Sciatic nerve (tissue), 2 donors: ENCODE results near the gene GIT1. TPM values are rescaled to one million over a fixed set of nuclear protein-coding genes. Genes with fewer than 3 reads are reported as not detected.
A peak's percentile ranks its signal among the peaks of the same experiment; 100 is the strongest.

Experiments used
- ATAC-seq: fragments of 200-7000 bp; cut with Tn5 transposase; one replicate; pipeline ENCODE4 v1.9.1; 2020; ENCODE audit warnings: mild to moderate bottlenecking, moderate library complexity
- DNase-seq: peaks from one replicate; pipeline ENCODE4 v3.0.0-alpha.2; 2020; ENCODE audit warnings: low spot score
- intact Hi-C: fragments of 100-400 bp; cut with DNase I; formaldehyde crosslinking; loops from one replicate; pipeline ENCODE4 v1.14.2; 2022
- total RNA-seq: library from RNA; stranded (reverse); fragmentation: NEBNext Ultra II Directional; extraction: Animal tissue kit (Norgen Biotek cat#: 25700); gene quantifications from one replicate; pipeline ENCODE4 v1.2.1, GENCODE V29; 2021
- donor health status: DM: no; HTN: no; CAD: no.
- donor health status: DM: no; HTN: no; CAD: no.

The GIT1 gene, protein sequence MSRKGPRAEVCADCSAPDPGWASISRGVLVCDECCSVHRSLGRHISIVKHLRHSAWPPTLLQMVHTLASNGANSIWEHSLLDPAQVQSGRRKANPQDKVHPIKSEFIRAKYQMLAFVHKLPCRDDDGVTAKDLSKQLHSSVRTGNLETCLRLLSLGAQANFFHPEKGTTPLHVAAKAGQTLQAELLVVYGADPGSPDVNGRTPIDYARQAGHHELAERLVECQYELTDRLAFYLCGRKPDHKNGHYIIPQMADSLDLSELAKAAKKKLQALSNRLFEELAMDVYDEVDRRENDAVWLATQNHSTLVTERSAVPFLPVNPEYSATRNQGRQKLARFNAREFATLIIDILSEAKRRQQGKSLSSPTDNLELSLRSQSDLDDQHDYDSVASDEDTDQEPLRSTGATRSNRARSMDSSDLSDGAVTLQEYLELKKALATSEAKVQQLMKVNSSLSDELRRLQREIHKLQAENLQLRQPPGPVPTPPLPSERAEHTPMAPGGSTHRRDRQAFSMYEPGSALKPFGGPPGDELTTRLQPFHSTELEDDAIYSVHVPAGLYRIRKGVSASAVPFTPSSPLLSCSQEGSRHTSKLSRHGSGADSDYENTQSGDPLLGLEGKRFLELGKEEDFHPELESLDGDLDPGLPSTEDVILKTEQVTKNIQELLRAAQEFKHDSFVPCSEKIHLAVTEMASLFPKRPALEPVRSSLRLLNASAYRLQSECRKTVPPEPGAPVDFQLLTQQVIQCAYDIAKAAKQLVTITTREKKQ
- total RNA-seq = 93.8 TPM

DNA sequence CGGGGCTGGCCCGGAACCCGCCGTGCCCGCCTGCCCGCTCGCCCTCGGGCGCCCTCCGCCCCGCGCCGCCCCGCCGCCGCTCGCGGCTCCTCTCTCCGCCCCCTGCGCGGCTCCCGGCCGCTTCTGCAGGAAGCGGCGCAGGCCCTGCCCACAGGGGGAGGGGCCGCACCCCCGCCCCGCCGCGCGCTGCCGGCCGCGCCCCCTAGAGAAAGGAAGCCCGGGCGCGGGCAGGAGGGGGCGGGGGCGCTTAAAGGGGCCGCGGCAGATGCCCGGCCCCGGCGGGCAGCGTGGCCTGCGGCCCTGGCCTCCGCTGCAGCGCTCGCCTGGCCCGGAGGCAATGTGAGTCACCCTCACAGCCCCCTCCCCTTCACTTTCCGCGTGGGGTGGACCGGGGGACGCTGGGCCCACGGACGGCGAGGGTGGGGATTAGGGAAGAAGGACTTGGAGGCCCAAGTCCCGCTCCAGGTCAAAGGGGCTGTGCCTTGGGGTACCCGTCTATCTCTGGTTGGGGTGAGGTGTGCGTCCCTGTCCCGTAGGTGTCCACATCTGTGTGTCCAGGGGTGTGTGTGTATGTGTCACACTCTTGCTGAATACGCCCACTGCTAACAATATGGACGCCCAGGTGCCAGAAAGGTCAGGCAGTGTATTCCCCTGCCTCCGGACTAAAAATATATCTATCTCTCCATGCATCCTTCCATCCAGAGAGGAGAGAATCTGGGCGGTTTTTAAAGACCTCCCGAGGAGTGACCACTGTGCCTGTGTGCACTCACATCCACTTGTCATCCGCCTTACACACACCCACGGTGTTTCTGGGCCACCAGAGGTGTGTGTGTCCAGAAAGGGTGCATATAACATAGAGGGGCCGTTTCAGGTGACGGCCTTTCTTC is at the start of gene GIT1:
GIT1 (minus strand) TSS at position 125 of the 887 bp plus-strand sequence. CDS start 270 bp downstream, outside the sequence.
- ATAC-seq (peak; percentile 70), DNase-seq (peak; percentile 91)
- intact Hi-C loops = no loop called here

DNA sequence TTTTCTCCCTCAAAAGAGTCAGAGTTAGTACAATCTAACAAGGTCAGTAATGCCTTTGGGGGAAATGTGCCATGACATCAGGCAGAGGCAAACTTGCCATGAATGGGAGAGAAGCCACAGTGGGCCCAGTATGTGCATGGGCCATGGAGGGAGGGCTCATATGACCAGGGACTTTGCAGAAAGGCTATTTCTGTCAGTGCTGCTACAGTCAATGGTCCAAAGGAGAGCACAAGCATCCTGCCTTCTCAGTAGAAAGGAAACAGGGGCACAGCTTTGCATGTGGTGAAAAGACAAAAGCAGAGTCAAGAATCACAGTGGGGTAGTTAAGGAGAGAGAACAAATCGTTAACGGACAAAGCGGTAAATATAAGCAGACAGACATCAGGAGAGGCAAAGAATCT is 44.4 kb upstream of the GIT1 start:
- intact Hi-C loops = no loop called here
- DNase-seq (no peak), ATAC-seq (no peak)

DNA sequence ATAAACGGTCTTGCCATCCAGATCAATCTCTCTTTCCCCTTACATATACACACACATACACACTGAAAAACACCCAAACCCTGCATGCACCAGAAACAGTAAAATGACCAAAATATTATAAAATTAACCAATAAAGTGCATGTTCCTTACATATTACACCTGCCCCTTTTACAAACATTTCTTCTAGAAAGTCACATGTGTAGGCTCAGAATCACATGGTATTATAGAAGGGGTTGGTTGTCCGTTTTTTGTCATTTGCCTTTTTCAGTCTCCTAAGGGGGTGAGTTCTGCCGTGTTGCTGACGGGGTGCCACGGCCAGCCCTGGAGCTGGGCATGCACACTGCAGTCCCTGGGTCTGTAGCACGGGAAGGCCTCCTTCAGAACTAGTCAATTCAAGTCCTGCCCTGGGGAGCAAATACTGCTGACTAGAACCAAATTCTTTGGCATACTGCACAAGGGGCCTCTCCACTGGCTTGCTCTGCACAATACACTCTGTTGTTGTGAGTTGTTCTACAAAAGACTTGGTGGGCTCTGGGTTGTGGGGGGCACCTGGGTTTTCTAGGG is 41.3 kb upstream of the GIT1 start:
- DNase-seq = no peak
- intact Hi-C loops = no loop called here
- peak; percentile 51 for ATAC-seq

DNA sequence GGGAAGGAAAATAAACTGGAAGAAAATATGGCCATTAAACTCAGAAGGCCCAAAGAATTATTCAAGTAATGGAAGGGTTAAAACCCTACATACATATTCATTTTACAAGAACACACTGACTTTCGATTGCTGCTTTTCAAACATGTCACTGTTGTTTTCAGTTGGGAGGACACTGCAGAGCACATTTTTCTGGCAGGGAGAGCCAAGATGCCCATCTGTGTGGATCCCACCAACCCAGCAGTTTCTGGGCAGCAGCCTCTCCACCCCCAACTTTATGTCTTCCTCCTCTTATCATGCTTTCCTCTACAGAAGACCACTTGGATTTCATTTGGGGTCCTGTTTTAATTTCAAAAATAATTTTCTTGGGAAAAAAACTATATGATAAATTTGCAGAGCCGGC is 40.4 kb upstream of the GIT1 start:
- ATAC-seq = no peak
- intact Hi-C loops = no loop called here
- no peak for DNase-seq

DNA sequence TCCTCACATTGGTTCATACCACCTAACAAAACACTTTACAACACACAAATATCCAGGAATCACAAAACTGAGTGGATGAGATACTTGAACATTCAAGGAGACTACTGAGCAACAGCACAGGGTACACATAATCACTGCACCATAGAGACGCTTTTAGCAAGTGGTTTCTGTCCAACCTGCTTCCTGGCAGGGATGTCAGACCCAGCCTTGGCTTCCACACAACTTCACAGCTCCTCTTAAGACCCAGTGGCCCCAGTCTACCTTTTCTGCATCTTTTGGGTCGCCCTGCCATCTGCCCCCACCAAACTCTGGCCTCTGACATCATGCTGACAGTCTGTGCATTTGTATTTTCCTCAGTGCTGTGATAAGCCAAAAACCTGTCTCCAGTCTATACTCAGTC is 39.2 kb upstream of the GIT1 start:
- DNase-seq (no peak), ATAC-seq (no peak)
- intact Hi-C loops = no loop called here

DNA sequence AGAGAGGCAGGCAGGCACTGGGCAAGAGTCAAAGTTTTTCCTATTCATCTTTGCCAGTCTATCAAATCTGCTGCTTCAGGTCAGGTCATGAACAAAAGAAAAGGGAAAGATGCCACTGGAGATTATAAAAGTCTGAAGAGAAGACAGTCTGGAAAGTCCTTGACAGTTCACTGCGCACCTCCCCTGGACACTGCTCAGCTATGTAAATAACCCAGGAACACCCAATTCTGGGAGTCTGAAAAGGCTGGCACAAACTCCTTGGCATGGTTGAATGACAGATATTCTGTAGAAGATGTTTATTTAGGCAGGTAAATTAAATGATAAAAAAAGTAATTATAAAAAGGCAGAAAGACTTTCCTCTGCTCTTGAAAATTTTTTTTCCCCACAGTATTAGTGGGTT is 38.5 kb upstream of the GIT1 start:
- ATAC-seq (no peak), DNase-seq (no peak)
- intact Hi-C loops = no loop called here

DNA sequence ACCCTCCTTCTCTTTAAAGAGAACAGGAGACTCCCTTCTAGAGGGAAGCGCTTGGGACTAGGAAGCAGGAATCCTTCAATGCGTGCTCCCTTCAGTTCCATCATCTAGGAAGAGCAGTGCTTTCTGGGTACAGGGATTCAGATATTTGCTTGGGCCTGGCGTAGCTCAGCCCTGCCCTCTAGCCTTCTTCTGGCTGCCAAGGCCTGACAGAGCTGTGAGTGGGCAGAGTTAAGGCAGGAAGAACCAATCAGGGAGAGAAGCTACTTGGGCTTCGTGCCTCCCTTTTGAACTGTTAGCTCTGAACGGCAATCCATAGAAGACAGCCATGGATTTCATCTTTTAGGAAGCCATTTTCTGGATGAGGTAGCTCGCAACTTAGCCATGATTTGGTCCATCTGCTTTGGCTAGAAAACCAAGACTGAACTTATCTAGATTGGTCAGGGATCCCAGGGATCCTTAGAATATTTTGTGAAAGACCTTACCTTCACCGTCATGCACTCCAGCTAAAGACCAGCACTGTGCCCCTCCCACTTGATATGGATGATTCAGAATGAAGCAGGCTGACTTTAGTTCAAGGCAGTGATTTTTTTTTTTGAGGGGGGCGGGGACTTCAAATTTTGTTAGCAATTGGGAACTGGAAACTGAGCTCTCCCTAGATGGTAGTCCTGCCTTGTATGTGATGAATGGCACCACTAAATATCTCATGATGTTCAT is 35.7 kb upstream of the GIT1 start:
- ATAC-seq = peak; percentile 69
- DNase-seq = peak; percentile 53
- intact Hi-C loops = no loop called here

DNA sequence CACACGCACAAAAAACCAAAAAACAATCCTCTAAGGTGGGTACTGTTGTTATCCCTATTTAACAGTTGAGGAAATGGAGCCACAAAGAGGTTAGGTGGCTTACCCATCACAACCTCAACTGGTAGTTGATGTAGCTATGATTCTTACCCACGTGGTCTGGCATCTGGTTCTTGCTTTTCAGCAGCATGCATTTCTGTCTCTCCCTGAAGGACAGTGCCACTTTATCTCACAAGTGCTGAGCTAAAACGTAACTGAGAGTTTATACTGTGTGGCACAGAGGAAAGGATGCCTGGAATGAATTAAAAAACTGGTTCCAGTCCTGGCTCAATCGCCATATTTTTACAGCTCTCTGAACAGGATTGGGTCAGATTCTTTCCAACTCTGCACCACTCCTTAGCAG is 35.1 kb upstream of the GIT1 start:
- intact Hi-C loops = no loop called here
- ATAC-seq (no peak), DNase-seq (no peak)

DNA sequence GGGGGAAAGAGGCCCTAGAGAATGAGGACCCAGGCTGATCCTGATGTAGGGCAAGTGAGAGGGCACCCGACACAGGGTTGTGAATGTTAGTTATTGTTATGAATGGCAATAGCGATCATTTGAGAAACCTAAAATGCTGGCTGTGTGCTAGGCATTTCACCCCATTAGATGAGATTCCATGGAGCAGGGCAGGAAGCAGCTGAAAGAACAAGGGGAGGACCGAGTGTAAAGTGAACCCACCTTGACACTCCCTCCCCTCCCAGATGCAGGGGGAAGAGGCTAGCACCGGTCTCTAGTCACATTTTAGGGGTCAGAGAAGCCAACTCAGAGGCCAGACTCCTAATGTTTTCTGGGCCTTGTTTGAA is 33.8 kb upstream of the GIT1 start:
- no peak for ATAC-seq
- DNase-seq = no peak
- intact Hi-C loops = no loop called here

DNA sequence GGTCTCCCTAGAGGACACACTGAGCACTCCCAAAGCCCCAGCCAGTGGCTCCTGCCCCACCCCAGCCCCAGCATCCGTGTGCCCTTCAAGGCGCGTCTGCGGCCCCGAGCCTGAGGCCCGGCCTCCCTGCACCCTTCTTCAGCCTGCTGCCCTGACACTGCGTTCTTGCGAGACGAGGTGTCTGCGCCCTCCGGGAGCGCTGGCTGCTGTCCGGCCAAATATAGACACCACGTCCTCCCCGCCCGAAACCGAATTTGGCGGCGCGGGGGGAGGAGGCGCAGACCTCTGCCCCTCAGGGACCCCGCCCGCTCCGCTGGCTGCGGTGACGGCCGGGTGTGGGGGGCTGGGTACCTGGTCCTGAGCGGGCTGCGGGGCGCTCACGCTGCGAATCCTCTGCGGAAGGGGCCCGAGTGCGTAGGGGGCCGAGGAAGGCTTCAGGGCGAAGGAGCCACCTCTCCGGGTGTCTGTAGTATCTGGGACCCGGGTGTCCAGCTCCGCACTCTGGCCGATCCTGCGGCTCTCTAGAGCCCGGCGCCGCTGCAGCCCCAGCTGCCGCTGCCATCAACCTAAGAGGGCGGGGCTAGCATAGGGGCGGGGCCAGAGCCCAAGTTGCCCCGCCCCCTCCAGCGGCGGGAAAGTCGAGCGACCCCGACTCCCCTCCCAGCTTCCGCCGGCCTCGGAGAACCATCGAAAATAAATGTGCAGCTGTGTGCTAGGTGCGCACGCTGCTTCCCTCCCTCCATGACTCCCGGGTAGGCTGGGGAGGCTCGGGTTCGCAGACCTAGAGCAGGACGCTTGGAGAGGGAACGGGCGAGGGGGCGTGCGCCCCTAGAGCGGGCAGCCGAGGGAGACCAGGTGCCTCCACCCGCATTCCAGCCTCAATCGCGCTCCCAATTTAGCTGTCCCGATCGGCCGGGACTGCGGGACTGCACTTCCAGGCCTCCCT is 33.2 kb upstream of the GIT1 start, which contains the start of gene CORO6:
CORO6 (minus strand) TSS at position 576 of the 946 bp plus-strand sequence. CDS start 1,491 bp downstream, outside the sequence.
- peak; percentile 75 for DNase-seq
- intact Hi-C loops = no loop called here
- ATAC-seq = peak; percentile 80

DNA sequence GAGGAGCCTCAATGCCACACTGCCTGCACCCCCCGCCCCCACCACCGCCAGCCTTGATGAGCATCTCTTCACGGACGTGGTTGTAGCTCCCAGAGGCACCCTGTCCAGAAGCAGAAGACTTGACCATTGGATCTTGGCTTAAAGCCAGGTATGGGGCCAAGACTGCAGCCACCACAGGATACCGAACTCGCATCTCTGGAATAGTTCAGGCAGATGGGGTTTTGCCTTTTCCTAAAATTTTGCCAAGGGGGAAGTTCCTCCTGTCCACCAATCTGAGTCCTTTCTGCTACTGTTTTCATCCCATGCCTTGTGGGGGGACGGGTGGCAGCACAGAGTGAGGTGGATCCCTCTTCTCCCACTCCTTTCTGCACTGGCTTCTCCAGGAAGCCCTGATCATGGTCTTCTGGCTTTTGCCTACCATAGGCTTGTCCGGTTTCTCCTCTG is 32.3 kb upstream of the GIT1 start:
- DNase-seq = no peak
- intact Hi-C loops = no loop called here
- peak; percentile 1 for ATAC-seq

DNA sequence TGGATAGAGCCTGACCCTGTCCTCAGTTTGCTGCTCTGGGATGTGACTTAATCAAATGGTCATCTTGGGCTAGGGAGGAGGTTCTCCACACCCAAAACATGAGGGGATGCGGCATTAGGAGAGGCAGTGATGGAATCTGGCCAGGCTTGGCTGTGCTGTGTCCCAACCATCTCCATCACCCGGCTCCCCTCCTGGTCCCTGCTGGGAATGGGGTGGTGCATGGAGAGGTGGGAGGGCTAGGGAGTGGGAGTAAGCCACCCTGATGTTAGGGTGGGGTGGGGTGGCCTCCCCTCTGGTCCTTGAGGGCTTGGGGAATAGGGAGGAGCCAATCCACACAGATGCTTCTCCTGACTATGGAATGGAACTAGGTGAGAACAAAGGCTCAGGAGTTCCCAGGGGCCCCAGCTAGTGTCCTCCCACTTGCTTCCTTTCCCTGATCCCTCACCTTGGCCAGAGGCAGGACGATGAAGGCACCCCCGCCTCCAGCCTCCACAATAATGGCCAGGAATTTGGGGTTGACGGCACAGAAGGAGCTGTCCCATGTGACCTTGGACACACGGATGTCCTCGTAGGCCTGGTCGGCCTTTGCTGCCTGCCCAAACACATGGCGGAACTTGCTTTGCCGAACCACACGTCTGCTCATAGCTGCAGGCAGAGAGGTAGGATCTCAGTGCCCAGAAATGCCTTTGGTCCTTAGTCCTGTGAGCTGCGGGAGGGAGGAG is 31.5 kb upstream of the GIT1 start:
- intact Hi-C loops = no loop called here
- DNase-seq (no peak), ATAC-seq (no peak)

DNA sequence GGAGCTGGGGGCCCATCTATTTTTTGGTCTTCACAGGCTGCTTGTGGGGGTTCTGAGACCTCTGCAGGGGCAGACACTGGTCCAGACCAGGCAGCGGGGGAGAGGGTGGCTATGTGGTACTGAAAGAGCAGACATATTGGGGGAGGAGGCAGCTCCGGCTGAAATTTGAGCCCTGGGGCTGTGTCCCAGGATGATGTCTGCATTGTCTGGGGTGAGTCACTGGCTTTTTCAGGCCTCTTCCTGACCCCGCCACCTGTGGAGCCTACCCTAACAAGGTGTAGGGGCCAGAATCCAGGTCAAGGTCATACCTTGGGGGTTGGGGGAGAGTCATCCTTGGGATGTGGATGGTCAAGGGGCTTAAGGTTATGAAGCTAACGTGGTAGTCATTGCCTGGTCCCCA is 30.8 kb upstream of the GIT1 start:
- no peak for DNase-seq
- ATAC-seq = no peak
- intact Hi-C loops = no loop called here

DNA sequence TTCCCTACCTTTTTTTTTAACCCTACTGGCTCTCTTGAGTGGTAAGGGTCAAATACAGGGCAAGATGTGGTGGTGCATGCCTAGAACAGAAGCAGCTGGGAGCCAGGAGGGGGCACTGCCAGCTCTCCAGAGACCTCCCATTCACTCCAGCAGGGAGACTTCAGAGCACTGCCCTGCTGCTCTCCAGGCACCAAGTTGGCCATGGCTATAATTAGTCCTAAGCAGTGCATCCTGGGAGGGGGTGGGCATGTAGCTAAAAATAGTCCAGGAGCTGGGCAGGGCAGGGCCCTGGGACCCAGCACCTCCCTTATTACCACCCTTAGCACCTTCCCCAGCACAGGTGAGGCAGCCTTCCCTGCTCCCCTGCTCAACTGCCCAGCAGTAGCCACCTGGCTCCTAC is 29.8 kb upstream of the GIT1 start:
- intact Hi-C loops = no loop called here
- ATAC-seq (no peak), DNase-seq (peak; percentile 34)

DNA sequence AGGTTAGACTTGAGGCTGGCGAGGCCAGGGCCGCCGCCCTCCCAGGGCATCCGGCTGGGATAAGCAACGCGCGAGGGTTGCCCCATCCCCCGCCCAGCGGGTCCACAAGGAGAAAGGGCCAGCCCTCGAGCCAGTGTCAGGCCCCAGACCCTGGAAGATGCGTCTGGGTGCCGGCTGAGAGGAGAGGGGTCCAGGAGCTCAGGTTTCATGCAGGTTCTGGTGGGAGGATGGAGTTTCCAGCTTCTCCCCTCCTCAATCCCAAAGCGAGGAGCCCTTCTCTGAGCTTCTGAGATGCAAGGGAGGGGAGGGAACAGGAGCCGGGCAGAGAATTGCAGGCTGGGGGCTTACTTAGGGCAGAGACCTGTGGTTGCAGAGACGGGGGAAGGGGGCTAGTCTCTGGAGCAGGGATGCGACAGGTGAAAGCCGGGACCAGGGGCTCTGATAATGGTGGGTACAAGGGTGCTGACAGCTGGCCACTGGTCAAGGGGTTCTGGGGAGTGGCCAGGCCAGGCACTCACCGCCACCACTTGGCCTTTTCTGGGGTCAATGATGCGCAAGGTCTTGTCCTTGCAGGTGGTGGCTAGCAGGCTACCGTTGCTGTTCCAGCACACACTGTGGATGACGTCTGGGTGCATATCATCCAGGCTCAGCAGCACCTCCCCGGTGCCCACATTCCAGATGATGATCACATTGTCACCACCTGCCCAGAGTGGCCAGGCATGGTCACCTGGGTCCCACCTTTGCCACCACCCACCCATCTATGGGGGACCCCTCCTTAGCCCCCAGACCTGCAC is 29.0 kb upstream of the GIT1 start:
- intact Hi-C loops = no loop called here
- ATAC-seq = no peak
- peak; percentile 61 for DNase-seq
